Measurements from ENCODE around the gene MAIP1.

The MAIP1 gene

GRCh38 chr2:200007306-200007705 is 51.9 kb downstream of the MAIP1 start:
- Histone ChIP-seq H3K27ac (ENCODE audit: low read depth, low read length, severe bottlenecking) (no peak overlapping the region), H3K4me1 (ENCODE audit: control insufficient read depth, insufficient read depth, low read length, poor library complexity, severe bottlenecking) (peaks cover 3% of the 10 kb centered on the region), H3K4me3 (ENCODE audit: extremely low read depth, insufficient read depth, low read length, poor library complexity, severe bottlenecking) (no peak overlapping the region), H3K36me3 (ENCODE audit: control insufficient read depth, insufficient read depth, low read length) (no peaks in the 10 kb centered on the region), H3K9me3 (ENCODE audit: control insufficient read depth, low read length) (peaks cover 5% of the 10 kb centered on the region)
- WGBS, 2 experiments (ENCODE audit: insufficient coverage in 2 of 2) = 100% methylated on average over 1 of the region's 1 CpG; no CpG with 5 or more reads in 1 of the 2 experiments

- peaks cover 5% of the 10 kb centered on the region for H3K9me3 ChIP-seq (ENCODE audit: control insufficient read depth, low read length)
- H3K27ac ChIP-seq (ENCODE audit: low read depth, low read length, severe bottlenecking) = no peak overlapping the region
- no peaks in the 10 kb centered on the region for H3K4me1 ChIP-seq (ENCODE audit: control insufficient read depth, insufficient read depth, low read length, poor library complexity, severe bottlenecking)
- no peak overlapping the region for H3K4me3 ChIP-seq (ENCODE audit: extremely low read depth, insufficient read depth, low read length, poor library complexity, severe bottlenecking)
- no CpG with 5 or more reads among the region's 1 CpG for WGBS, 2 experiments (ENCODE audit: insufficient coverage in 2 of 2)
- H3K36me3 ChIP-seq (ENCODE audit: control insufficient read depth, insufficient read depth, low read length) = no peaks in the 10 kb centered on the region
These were observed 57.0 kb downstream of the MAIP1 start for GRCh38 chr2:200012401-200012800.

All from mesodermal cell (in vitro differentiated cells).